Caco-2 (cell line): ENCODE results near the gene CHCHD6. TPM values are rescaled to one million over a fixed set of nuclear protein-coding genes. Genes with fewer than 3 reads are reported as not detected.

Experiments used
- BruUV-seq: library from RNA; stranded (reverse); fragments of 400-500 nt; replicated peaks from 2 replicates; lab custom pipeline; 2021; lab: Mats Ljungman, UMichigan
- CTCF ChIA-PET: fragments of 300-600 bp; sonication (Branson Sonifier 250); formaldehyde crosslinking; loops from one replicate; lab custom pipeline; 2022; ENCODE audit warnings: antibody characterized with exemption; lab: Charles Lee
- POLR2A ChIA-PET: fragments of 300-600 bp; sonication (Branson Sonifier 250); formaldehyde crosslinking; loops from one replicate; lab custom pipeline; 2022; ENCODE audit warnings: antibody characterized with exemption; lab: Charles Lee
- DNase-seq, 2 experiments: peaks; one replicate each; pipeline versions ENCODE4 v3.0.0 to v3.0.0-alpha.2; 2020 to 2022
- H3K27me3 ChIP-seq: replicated peaks from 2 replicates; pipeline ENCODE4 v1.6.0; 2011; ENCODE audit warnings: low read length; ENCODE audit not compliant: control insufficient read depth, insufficient read depth
- H3K36me3 ChIP-seq: 2 replicates; pipeline ENCODE4 v1.5.1; 2011; ENCODE audit warnings: low read length; ENCODE audit not compliant: control insufficient read depth, insufficient read depth
- H3K4me1 ChIP-seq: fragments of 250-450 bp; sonication (Bioruptor Pico); 2 replicates; pipeline ENCODE4 v1.5.1; 2020; ENCODE audit warnings: mild to moderate bottlenecking
- H3K4me3 ChIP-seq: 2 replicates; pipeline ENCODE4 v1.5.1; 2011; ENCODE audit warnings: low read depth, mild to moderate bottlenecking, control low read depth, low read length
- H3K9me3 ChIP-seq: fragments of 250-450 bp; sonication (Bioruptor Pico); 2 replicates; pipeline ENCODE4 v1.5.1; 2020; ENCODE audit warnings: mild to moderate bottlenecking, moderate library complexity
- H3K27ac Mint-ChIP-seq: one replicate; pipeline ENCODE4 v1.8.0; 2022; ENCODE audit warnings: mixed read lengths; ENCODE audit not compliant: unreplicated experiment
- H3K27me3 Mint-ChIP-seq: one replicate; pipeline ENCODE4 v1.8.0; 2022; ENCODE audit warnings: mixed read lengths; ENCODE audit not compliant: insufficient read depth, unreplicated experiment
- H3K36me3 Mint-ChIP-seq: one replicate; pipeline ENCODE4 v1.8.0; 2022; ENCODE audit warnings: mild to moderate bottlenecking, mixed read lengths; ENCODE audit not compliant: insufficient read depth, unreplicated experiment
- H3K4me1 Mint-ChIP-seq: one replicate; pipeline ENCODE4 v1.8.0; 2022; ENCODE audit warnings: low read depth, mixed read lengths; ENCODE audit not compliant: unreplicated experiment
- H3K4me3 Mint-ChIP-seq: one replicate; pipeline ENCODE4 v1.8.0; 2022; ENCODE audit warnings: mild to moderate bottlenecking, moderate library complexity, mixed read lengths; ENCODE audit not compliant: unreplicated experiment
- H3K9me3 Mint-ChIP-seq: one replicate; pipeline ENCODE4 v1.8.0; 2022; ENCODE audit warnings: mixed read lengths; ENCODE audit not compliant: unreplicated experiment
- CTCF ChIP-seq, 2 experiments: fragments of 200-600 bp in 1 of 2; IDR thresholded peaks; 1 replicate in 1 of 2; 2 replicates in 1 of 2; pipeline versions ENCODE4 v1.5.1 to v1.8.0; 2011 to 2022; ENCODE audit warnings: antibody characterized with exemption in 1 of 2, control low read depth in 1 of 2, inconsistent platforms in 1 of 2, low read depth in 1 of 2, low read length in 1 of 2, mild to moderate bottlenecking in 1 of 2, moderate library complexity in 1 of 2; ENCODE audit not compliant: insufficient read depth in 1 of 2, severe bottlenecking in 1 of 2, unreplicated experiment in 1 of 2
- intact Hi-C: fragments of 100-400 bp; cut with micrococcal nuclease; formaldehyde crosslinking; loops from one replicate; pipeline ENCODE4 v1.10.0; 2022; ENCODE audit not compliant: unreplicated experiment
- total RNA-seq: library from RNA; stranded (reverse); gene quantifications from 2 replicates; pipeline ENCODE4 v1.2.3, GENCODE V29; 2022

CHCHD6 gene
- total RNA-seq, 1 experiment from 2014 or later: 49.5 TPM

DNA sequence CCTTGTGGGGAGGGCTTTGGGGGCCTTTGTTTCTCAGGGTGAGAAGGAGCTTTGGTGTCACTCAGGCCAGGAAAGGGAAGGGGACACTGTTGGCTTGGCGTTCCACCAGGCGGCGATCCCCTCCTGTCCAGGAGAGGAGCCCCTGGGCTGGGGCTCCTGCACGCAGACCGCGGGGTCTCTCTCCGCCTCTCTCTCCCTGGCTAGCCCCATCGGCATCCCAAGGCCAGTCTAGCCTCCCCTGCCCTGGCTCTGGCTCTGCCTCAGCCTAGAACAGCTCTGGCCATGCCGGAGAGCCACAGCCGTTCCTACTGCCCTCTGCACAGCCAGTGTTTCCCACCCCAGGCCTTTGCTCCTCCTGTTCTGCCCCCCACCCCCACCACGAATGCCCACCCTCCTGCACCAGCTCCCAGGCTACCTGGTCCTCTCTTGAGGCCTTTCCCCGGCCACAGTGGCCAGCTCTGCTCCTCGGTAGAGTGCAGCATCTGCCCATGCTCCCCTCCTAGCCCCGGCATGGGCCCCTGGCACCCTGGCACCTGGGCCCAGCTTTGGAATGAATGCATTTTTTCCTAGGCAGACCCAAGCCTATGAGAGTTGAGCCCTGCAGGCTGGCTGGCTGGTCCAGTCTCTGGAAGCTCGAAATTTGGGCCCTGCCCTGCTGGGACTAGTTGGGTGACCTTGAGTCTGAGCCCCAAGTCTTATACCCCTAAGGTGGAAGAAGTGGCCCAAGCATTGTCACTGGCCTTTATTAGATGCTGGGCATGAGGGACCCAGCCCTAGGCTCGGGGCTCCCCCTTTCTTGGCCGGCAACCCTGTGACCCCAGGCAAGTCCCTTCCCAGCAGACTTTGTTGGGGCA, 281.3 kb downstream of the CHCHD6 start:
- Histone ChIP-seq H3K36me3 (peaks cover 2% of the 10 kb centered on the region; the same call in 1 of the 2 replicates), H3K27me3 (no peaks in the 10 kb centered on the region), H3K4me3 (no peak overlapping the region), H3K9me3 (no peaks in the 10 kb centered on the region), H3K4me1 (peaks cover 16% of the 10 kb centered on the region; the same call in 1 of the 2 replicates)
- H3K9me3 Mint-ChIP-seq: no peaks in the 10 kb centered on the region
- no peaks in the 10 kb centered on the region for H3K4me1 Mint-ChIP-seq
- H3K36me3 Mint-ChIP-seq: peaks cover 6% of the 10 kb centered on the region
- TSS peak; percentile 15 for BruUV-seq
- H3K27me3 Mint-ChIP-seq: no peaks in the 10 kb centered on the region
- TF ChIP-seq CTCF (IDR thresholded peaks at IDR 0.05; ENCODE audit: insufficient read depth in 1 of 2, low read depth in 1 of 2, low read length in 1 of 2, severe bottlenecking in 1 of 2, unreplicated experiment in 1 of 2): no peak
- intact Hi-C loops: no loop called here
- no peak overlapping the region for H3K27ac Mint-ChIP-seq
- DNase-seq: no peak
- ChIA-PET POLR2A (no interaction called here), CTCF (interaction anchor here (4.1 kb wide), 1 partner anchor 233 kb away, joined by 18 read pairs; no protein-coding TSS in a partner anchor)
- peak overlapping the region; percentile 37 for H3K4me3 Mint-ChIP-seq

- Histone ChIP-seq H3K27me3 (no peaks in the 10 kb centered on the region), H3K9me3 (no peaks in the 10 kb centered on the region), H3K4me3 (no peak overlapping the region), H3K36me3 (peaks cover 2% of the 10 kb centered on the region; the same call in 1 of the 2 replicates), H3K4me1 (peaks cover 16% of the 10 kb centered on the region; the same call in 1 of the 2 replicates)
- no peak for DNase-seq
- H3K4me1 Mint-ChIP-seq: no peaks in the 10 kb centered on the region
- H3K27me3 Mint-ChIP-seq: no peaks in the 10 kb centered on the region
- POLR2A ChIA-PET: no interaction called here
- CTCF ChIA-PET: no interaction called here
- no peak for TF ChIP-seq CTCF (IDR thresholded peaks at IDR 0.05; ENCODE audit: insufficient read depth in 1 of 2, low read depth in 1 of 2, low read length in 1 of 2, severe bottlenecking in 1 of 2, unreplicated experiment in 1 of 2)
- H3K9me3 Mint-ChIP-seq: no peaks in the 10 kb centered on the region
- intact Hi-C loops: no loop called here
- H3K36me3 Mint-ChIP-seq: peaks cover 6% of the 10 kb centered on the region
- H3K27ac Mint-ChIP-seq: no peak overlapping the region
- no peak overlapping the region for H3K4me3 Mint-ChIP-seq
- BruUV-seq: no TSS peak
Observed at GRCh38 chr3:126986001-126986400, 282.0 kb downstream of the CHCHD6 start.

DNA sequence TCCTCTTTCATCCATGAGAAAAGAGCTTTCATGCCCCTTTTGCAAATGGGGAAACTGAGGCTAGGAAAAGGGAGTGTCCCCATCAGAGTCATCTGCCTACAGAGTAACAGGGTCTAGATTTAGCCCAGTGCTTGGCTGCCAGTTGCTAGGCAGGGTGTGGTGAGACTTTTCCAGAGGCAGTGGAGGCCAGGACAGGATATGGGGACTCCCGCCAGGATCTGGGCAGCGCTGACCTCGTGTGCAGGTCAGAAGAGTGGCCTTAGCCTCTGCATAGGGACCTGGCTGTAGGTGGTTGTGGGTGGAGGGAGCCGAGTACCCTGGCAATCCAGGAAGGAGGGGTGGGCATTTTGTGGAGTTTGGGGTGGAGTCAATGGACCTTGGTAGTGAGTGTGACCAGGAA, 283.1 kb downstream of the CHCHD6 start:
- no peaks in the 10 kb centered on the region for H3K27me3 ChIP-seq
- no peak overlapping the region for H3K4me3 Mint-ChIP-seq
- H3K27ac Mint-ChIP-seq: peak overlapping the region; percentile 39
- peaks cover 11% of the 10 kb centered on the region; the same call in 1 of the 2 replicates for H3K4me1 ChIP-seq
- ChIA-PET POLR2A (no interaction called here), CTCF (no interaction called here)
- no peak for DNase-seq
- intact Hi-C loops: no loop called here
- no TSS peak for BruUV-seq
- no peak overlapping the region for H3K4me3 ChIP-seq
- H3K9me3 Mint-ChIP-seq: no peaks in the 10 kb centered on the region
- H3K9me3 ChIP-seq: no peaks in the 10 kb centered on the region
- peaks cover 6% of the 10 kb centered on the region for H3K36me3 Mint-ChIP-seq
- no peaks in the 10 kb centered on the region for H3K4me1 Mint-ChIP-seq
- no peaks in the 10 kb centered on the region for H3K27me3 Mint-ChIP-seq
- H3K36me3 ChIP-seq: peaks cover 2% of the 10 kb centered on the region; the same call in 1 of the 2 replicates
- TF ChIP-seq CTCF (IDR thresholded peaks at IDR 0.05; ENCODE audit: insufficient read depth in 1 of 2, low read depth in 1 of 2, low read length in 1 of 2, severe bottlenecking in 1 of 2, unreplicated experiment in 1 of 2): no peak
